Ishikawa (cell line): Measurements from ENCODE around the gene RAB11FIP4.
A peak's percentile ranks its signal among the peaks of the same experiment; 100 is the strongest.

ENCODE experiments used
- CEBPB ChIP-seq: IDR thresholded peaks from 2 replicates; pipeline ENCODE4 v1.6.1; 2012
- CREB1 ChIP-seq: IDR thresholded peaks from 2 replicates; pipeline ENCODE4 v1.6.1; 2012; ENCODE audit warnings: low read depth
- EP300 ChIP-seq: IDR thresholded peaks from 2 replicates; pipeline ENCODE4 v1.6.1; 2012; ENCODE audit warnings: borderline replicate concordance
- FOXM1 ChIP-seq: IDR thresholded peaks from 2 replicates; pipeline ENCODE4 v1.6.1; 2012; ENCODE audit warnings: low read depth, borderline replicate concordance
- MAX ChIP-seq: IDR thresholded peaks from 2 replicates; pipeline ENCODE4 v1.6.1; 2012
- NFIC ChIP-seq: IDR thresholded peaks from 2 replicates; pipeline ENCODE4 v1.6.1; 2012
- RAD21 ChIP-seq: IDR thresholded peaks from 2 replicates; pipeline ENCODE4 v1.6.1; 2012; ENCODE audit warnings: low read depth
- REST ChIP-seq: IDR thresholded peaks from 2 replicates; pipeline ENCODE4 v1.6.1; 2012; ENCODE audit warnings: low read depth, mild to moderate bottlenecking
- TCF12 ChIP-seq: IDR thresholded peaks from 2 replicates; pipeline ENCODE4 v1.6.1; 2012; ENCODE audit warnings: low read depth
- TEAD4 ChIP-seq: IDR thresholded peaks from 2 replicates; pipeline ENCODE4 v1.6.1; 2012
- USF1 ChIP-seq: IDR thresholded peaks from 2 replicates; pipeline ENCODE4 v1.6.1; 2012
- YY1 ChIP-seq: IDR thresholded peaks from 2 replicates; pipeline ENCODE4 v1.6.1; 2012; ENCODE audit warnings: low read depth
- ZBTB7A ChIP-seq: IDR thresholded peaks from 2 replicates; pipeline ENCODE4 v1.6.1; 2012; ENCODE audit warnings: low read depth

GRCh38 chr17:31533546-31534155, 142.2 kb downstream of the RAB11FIP4 start:
- TF ChIP-seq ZBTB7A, result no peak
- no peak for TF ChIP-seq TCF12
- TF ChIP-seq REST, result no peak
- peak; percentile 59 for TF ChIP-seq RAD21
- TF ChIP-seq EP300, result no peak
- TF ChIP-seq YY1, result no peak
- TF ChIP-seq CREB1, result no peak
- no peak for TF ChIP-seq CEBPB
- TF ChIP-seq NFIC, result no peak
- no peak for TF ChIP-seq MAX
- TF ChIP-seq FOXM1, result no peak
- no peak for TF ChIP-seq TEAD4
- TF ChIP-seq USF1, result no peak
